IPS-15b (cell line): ENCODE results near the gene OLFM2.
"Not testable (repeated sequence)": the region's sequence is repeated elsewhere in the genome, so short reads cannot be mapped to it uniquely, and the experiment has no call there.

Experiments
- H3K27me3 ChIP-seq: one replicate; pipeline ENCODE4 v1.6.1; 2013; ENCODE audit warnings: low read length; ENCODE audit not compliant: control insufficient read depth, insufficient read depth
- H3K36me3 ChIP-seq: one replicate; pipeline ENCODE4 v1.6.1; 2013; ENCODE audit warnings: low read length; ENCODE audit not compliant: control insufficient read depth, insufficient read depth
- H3K4me1 ChIP-seq: one replicate; pipeline ENCODE4 v1.6.1; 2013; ENCODE audit warnings: mild to moderate bottlenecking, low read length; ENCODE audit not compliant: control insufficient read depth, insufficient read depth
- H3K4me3 ChIP-seq: one replicate; pipeline ENCODE4 v1.5.1; 2013; ENCODE audit warnings: low read depth, low read length
- H3K9ac ChIP-seq: one replicate; pipeline ENCODE4 v1.6.1; 2013; ENCODE audit warnings: low read depth, mild to moderate bottlenecking, low read length
- H3K9me3 ChIP-seq: one replicate; pipeline ENCODE4 v1.6.1; 2013; ENCODE audit warnings: mild to moderate bottlenecking, low read length; ENCODE audit not compliant: control insufficient read depth, insufficient read depth

OLFM2 gene

GRCh38 chr19:9939301-9939913, 3.1 kb upstream of the OLFM2 start:
- H3K4me1 ChIP-seq, result peaks cover 5% of the 10 kb centered on the region
- H3K4me3 ChIP-seq, result no peak overlapping the region
- H3K9me3 ChIP-seq, result no peaks in the 10 kb centered on the region
- no peak overlapping the region for H3K9ac ChIP-seq
- no peaks in the 10 kb centered on the region for H3K36me3 ChIP-seq
- H3K27me3 ChIP-seq, result no peaks in the 10 kb centered on the region

GRCh38 chr19:9937001-9937411, 691 bp upstream of the OLFM2 start:
- peak overlapping the region; percentile 70 for H3K4me3 ChIP-seq
- peaks cover 5% of the 10 kb centered on the region for H3K4me1 ChIP-seq
- H3K36me3 ChIP-seq, result no peaks in the 10 kb centered on the region
- H3K9ac ChIP-seq, result no peak overlapping the region
- H3K27me3 ChIP-seq, result no peaks in the 10 kb centered on the region
- no peaks in the 10 kb centered on the region for H3K9me3 ChIP-seq

GRCh38 chr19:9935506-9936325, 599 bp downstream of the OLFM2 start:
- Histone ChIP-seq H3K4me1 (peaks cover 5% of the 10 kb centered on the region), H3K9me3 (no peaks in the 10 kb centered on the region), H3K4me3 (peak overlapping the region; percentile 98), H3K9ac (peak overlapping the region; percentile 79), H3K27me3 (no peaks in the 10 kb centered on the region), H3K36me3 (no peaks in the 10 kb centered on the region)

- Histone ChIP-seq H3K27me3 (no peaks in the 10 kb centered on the region), H3K4me1 (peaks cover under 1% of the 10 kb centered on the region), H3K36me3 (no peaks in the 10 kb centered on the region), H3K9me3 (no peaks in the 10 kb centered on the region), H3K4me3 (peak overlapping the region; percentile 98), H3K9ac (no peak overlapping the region)
Measured at GRCh38 chr19:9934132-9934950, 2.0 kb downstream of the OLFM2 start.

- Histone ChIP-seq H3K27me3 (no peaks in the 10 kb centered on the region), H3K4me1 (no peaks in the 10 kb centered on the region), H3K4me3 (no peak overlapping the region), H3K9ac (no peak overlapping the region), H3K9me3 (no peaks in the 10 kb centered on the region), H3K36me3 (no peaks in the 10 kb centered on the region)
Measured at GRCh38 chr19:9932835-9933234, 3.5 kb downstream of the OLFM2 start.

- Histone ChIP-seq H3K9me3 (no peaks in the 10 kb centered on the region), H3K27me3 (no peaks in the 10 kb centered on the region), H3K4me3 (no peak overlapping the region)
Measured at GRCh38 chr19:9931629-9932028, 4.7 kb downstream of the OLFM2 start.

GRCh38 chr19:9923440-9923839, 12.9 kb downstream of the OLFM2 start:
- H3K36me3 ChIP-seq, result peaks cover 2% of the 10 kb centered on the region
- H3K4me1 ChIP-seq, result no peaks in the 10 kb centered on the region
- H3K27me3 ChIP-seq, result no peaks in the 10 kb centered on the region
- H3K4me3 ChIP-seq, result no peak overlapping the region
- no peaks in the 10 kb centered on the region for H3K9me3 ChIP-seq
- no peak overlapping the region for H3K9ac ChIP-seq

More at GRCh38 chr19:9931629-9932028, 4.7 kb downstream of the OLFM2 start:
- Histone ChIP-seq H3K9ac (no peak overlapping the region), H3K4me1 (no peaks in the 10 kb centered on the region), H3K36me3 (no peaks in the 10 kb centered on the region)

- not testable (repeated sequence) for H3K36me3 ChIP-seq, H3K4me3 ChIP-seq, H3K9ac ChIP-seq, H3K4me1 ChIP-seq, H3K9me3 ChIP-seq, H3K27me3 ChIP-seq
Measured at GRCh38 chr19:9922782-9923379, 13.4 kb downstream of the OLFM2 start.

- Histone ChIP-seq H3K9me3 (no peaks in the 10 kb centered on the region), H3K36me3 (no peaks in the 10 kb centered on the region), H3K27me3 (peaks cover 2% of the 10 kb centered on the region), H3K4me1 (peaks cover 3% of the 10 kb centered on the region), H3K4me3 (no peak overlapping the region), H3K9ac (no peak overlapping the region)
Measured at GRCh38 chr19:9917321-9917720, 19.0 kb downstream of the OLFM2 start.

GRCh38 chr19:9916719-9917118, 19.6 kb downstream of the OLFM2 start:
- Histone ChIP-seq H3K36me3 (no peaks in the 10 kb centered on the region), H3K4me3 (no peak overlapping the region), H3K9ac (no peak overlapping the region), H3K9me3 (no peaks in the 10 kb centered on the region), H3K27me3 (peaks cover 3% of the 10 kb centered on the region), H3K4me1 (peaks cover 3% of the 10 kb centered on the region)

- H3K4me1 ChIP-seq, result peaks cover 3% of the 10 kb centered on the region
- peak overlapping the region; percentile 76 for H3K9ac ChIP-seq
- no peaks in the 10 kb centered on the region for H3K36me3 ChIP-seq
- peak overlapping the region; percentile 71 for H3K4me3 ChIP-seq
- H3K9me3 ChIP-seq, result no peaks in the 10 kb centered on the region
- H3K27me3 ChIP-seq, result peaks cover 3% of the 10 kb centered on the region
Measured at GRCh38 chr19:9914315-9915207, 21.8 kb downstream of the OLFM2 start.
